IMR-90 (cell line): ENCODE results near the gene SELP. TPM values are rescaled to one million over a fixed set of nuclear protein-coding genes. Genes with fewer than 3 reads are reported as not detected.

Source experiments
- ATAC-seq: fragments of 200-7000 bp; cut with Tn5 transposase; 2 replicates; pipeline ENCODE4 v1.9.1; 2020; ENCODE audit warnings: low read depth, mild to moderate bottlenecking, moderate library complexity
- BruUV-seq: library from RNA; stranded (reverse); fragments of 400-500 nt; replicated peaks from 2 replicates; lab custom pipeline; 2021; lab: Mats Ljungman, UMichigan
- CTCF ChIA-PET: fragments of 300-600 bp; formaldehyde crosslinking; extraction: SDS; loops from one replicate; lab custom pipeline; 2021; ENCODE audit warnings: antibody characterized with exemption; lab: Yijun Ruan, JAX
- POLR2A ChIA-PET: fragments of 300-600 bp; sonication (Branson Sonifier 250); formaldehyde crosslinking; loops from one replicate; lab custom pipeline; 2022; ENCODE audit warnings: antibody characterized with exemption; ENCODE audit not compliant: unreplicated experiment; lab: Charles Lee
- DNase-seq: peaks from one replicate; pipeline ENCODE4 v3.0.0; 2013
- H2AFZ ChIP-seq: replicated peaks from 2 replicates; pipeline ENCODE3; 2013; ENCODE audit warnings: low read length, mild to moderate bottlenecking; ENCODE audit not compliant: poor library complexity
- H2AK5ac ChIP-seq: 2 replicates; pipeline ENCODE4 v1.6.1; 2013; ENCODE audit warnings: low read depth, low read length, inconsistent platforms
- H2AK9ac ChIP-seq: replicated peaks from 2 replicates; pipeline ENCODE3; 2013; ENCODE audit warnings: mild to moderate bottlenecking, low read depth, low read length, moderate library complexity; ENCODE audit not compliant: poor library complexity
- H2BK120ac ChIP-seq: 2 replicates; pipeline ENCODE4 v1.6.1; 2013; ENCODE audit warnings: low read depth, low read length, inconsistent platforms
- H2BK15ac ChIP-seq: 3 replicates; pipeline ENCODE4 v1.6.1; 2013; ENCODE audit warnings: low read depth, low read length, inconsistent platforms
- H2BK20ac ChIP-seq: 2 replicates; pipeline ENCODE4 v1.6.1; 2013; ENCODE audit warnings: low read depth, mild to moderate bottlenecking, inconsistent platforms, low read length, moderate library complexity
- H2BK5ac ChIP-seq: 2 replicates; pipeline ENCODE4 v1.6.1; 2013; ENCODE audit warnings: mild to moderate bottlenecking, low read depth, low read length, inconsistent platforms; ENCODE audit not compliant: poor library complexity, severe bottlenecking
- H3K14ac ChIP-seq: replicated peaks from 2 replicates; pipeline ENCODE4 v1.6.1; 2013; ENCODE audit warnings: low read depth, low read length, inconsistent platforms
- H3K18ac ChIP-seq: 2 replicates; pipeline ENCODE4 v1.6.1; 2013; ENCODE audit warnings: low read depth, low read length, control low read depth
- H3K23ac ChIP-seq: 2 replicates; pipeline ENCODE4 v1.6.1; 2013; ENCODE audit warnings: low read depth, low read length, inconsistent platforms
- H3K27ac ChIP-seq: 2 replicates; pipeline ENCODE4 v1.5.1; 2013; ENCODE audit warnings: mild to moderate bottlenecking, control low read depth, low read length; ENCODE audit not compliant: insufficient read depth
- H3K27me3 ChIP-seq: 2 replicates; pipeline ENCODE4 v1.6.1; 2013; ENCODE audit warnings: low read length; ENCODE audit not compliant: control insufficient read depth, insufficient read depth
- H3K36me3 ChIP-seq: 2 replicates; pipeline ENCODE4 v1.6.1; 2013; ENCODE audit warnings: low read length, mixed read lengths; ENCODE audit not compliant: control insufficient read depth, insufficient read depth
- H3K4ac ChIP-seq: 2 replicates; pipeline ENCODE4 v1.6.1; 2013; ENCODE audit warnings: low read depth, low read length, inconsistent platforms
- H3K4me1 ChIP-seq: 2 replicates; pipeline ENCODE4 v1.6.1; 2013; ENCODE audit warnings: low read length, mixed read lengths; ENCODE audit not compliant: control insufficient read depth, insufficient read depth
- H3K4me2 ChIP-seq: 2 replicates; pipeline ENCODE4 v1.6.1; 2013; ENCODE audit warnings: low read depth, mild to moderate bottlenecking, control low read depth, low read length, moderate library complexity
- H3K4me3 ChIP-seq: 2 replicates; pipeline ENCODE4 v1.5.1; 2013; ENCODE audit warnings: low read depth, mild to moderate bottlenecking, control low read depth, low read length, moderate library complexity; ENCODE audit not compliant: insufficient read depth
- H3K56ac ChIP-seq: 2 replicates; pipeline ENCODE4 v1.6.1; 2013; ENCODE audit warnings: low read length, inconsistent platforms; ENCODE audit not compliant: insufficient read depth; ENCODE audit errors: extremely low read depth
- H3K79me1 ChIP-seq, 2 experiments: 2 replicates each; pipeline ENCODE4 v1.6.1; 2013; ENCODE audit warnings: low read length in 2 of 2, inconsistent platforms in 1 of 2, low read depth in 1 of 2
- H3K9ac ChIP-seq: 2 replicates; pipeline ENCODE4 v1.6.1; 2013; ENCODE audit warnings: low read depth, low read length, control low read depth
- H3K9me1 ChIP-seq: 2 replicates; pipeline ENCODE4 v1.6.1; 2013; ENCODE audit warnings: low read length, inconsistent platforms; ENCODE audit not compliant: insufficient read depth
- H3K9me3 ChIP-seq: 2 replicates; pipeline ENCODE4 v1.6.1; 2013; ENCODE audit warnings: low read length; ENCODE audit not compliant: control insufficient read depth, insufficient read depth
- H4K20me1 ChIP-seq: 2 replicates; pipeline ENCODE4 v1.6.1; 2013; ENCODE audit warnings: low read length, inconsistent platforms; ENCODE audit not compliant: insufficient read depth
- H4K5ac ChIP-seq: 2 replicates; pipeline ENCODE4 v1.6.1; 2013; ENCODE audit warnings: mild to moderate bottlenecking, low read depth, low read length, control low read depth
- H4K8ac ChIP-seq, 2 experiments: 2 replicates each; pipeline ENCODE4 v1.6.1; 2013; ENCODE audit warnings: low read depth in 2 of 2, low read length in 2 of 2, control low read depth in 1 of 2, inconsistent platforms in 1 of 2
- H4K91ac ChIP-seq: 2 replicates; pipeline ENCODE4 v1.6.1; 2013; ENCODE audit warnings: low read depth, low read length, inconsistent platforms; ENCODE audit not compliant: insufficient read depth
- BHLHE40 ChIP-seq: fragments of 150-350 bp; IDR thresholded peaks from 2 replicates; pipeline ENCODE4 v1.6.1; 2016; ENCODE audit warnings: mild to moderate bottlenecking, low read depth, low read length
- CEBPB ChIP-seq: IDR thresholded peaks from 2 replicates; pipeline ENCODE4 v1.6.1; 2012; ENCODE audit warnings: low read depth, low read length, improper control_type of control experiment
- CHD1 ChIP-seq: IDR thresholded peaks from 2 replicates; pipeline ENCODE4 v1.6.1; 2012; ENCODE audit warnings: low read depth, low read length, improper control_type of control experiment
- MAFK ChIP-seq: IDR thresholded peaks from 2 replicates; pipeline ENCODE4 v1.6.1; 2012; ENCODE audit warnings: low read depth, low read length, improper control_type of control experiment
- MAZ ChIP-seq: IDR thresholded peaks from 2 replicates; pipeline ENCODE4 v1.6.1; 2012; ENCODE audit warnings: low read depth, mild to moderate bottlenecking, low read length, improper control_type of control experiment, moderate library complexity, borderline replicate concordance
- MXI1 ChIP-seq: IDR thresholded peaks from 2 replicates; pipeline ENCODE4 v1.6.1; 2012; ENCODE audit warnings: low read depth, mild to moderate bottlenecking, low read length, moderate library complexity, borderline replicate concordance
- NFE2L2 ChIP-seq: fragments of 150-350 bp; IDR thresholded peaks from 2 replicates; pipeline ENCODE4 v1.6.1; 2016; ENCODE audit warnings: low read depth, mild to moderate bottlenecking, low read length
- POLR2A ChIP-seq: IDR thresholded peaks from 2 replicates; pipeline ENCODE4 v1.6.1; 2012; ENCODE audit warnings: mild to moderate bottlenecking, low read depth, low read length
- RAD21 ChIP-seq: IDR thresholded peaks from 2 replicates; pipeline ENCODE4 v1.6.1; 2012; ENCODE audit warnings: low read length, improper control_type of control experiment
- RCOR1 ChIP-seq: IDR thresholded peaks from 2 replicates; pipeline ENCODE4 v1.6.1; 2012; ENCODE audit warnings: mild to moderate bottlenecking, low read length, improper control_type of control experiment; ENCODE audit not compliant: insufficient replicate concordance
- RFX5 ChIP-seq: IDR thresholded peaks from 2 replicates; pipeline ENCODE4 v1.8.0; 2012; ENCODE audit warnings: low read depth, mild to moderate bottlenecking, low read length, moderate library complexity
- SMC3 ChIP-seq: fragments of 150-350 bp; IDR thresholded peaks from 2 replicates; pipeline ENCODE4 v1.6.1; 2016; ENCODE audit warnings: low read depth, mild to moderate bottlenecking, antibody characterized with exemption, low read length, moderate library complexity
- WGBS, 2 experiments: methylation state at CpG; one replicate each; pipeline versions ENCODE4 v1.1.5 to v1.1.7; 2013; ENCODE audit warnings: missing lambda C conversion rate in 2 of 2; ENCODE audit not compliant: insufficient read length in 1 of 2; ENCODE audit errors: extremely low coverage in 2 of 2; 5-methylcytosine and 5-hydroxymethylcytosine counted together
- dilution Hi-C: fragments of 300-500 bp; cut with HindIII; formaldehyde crosslinking; loops from one replicate; pipeline ENCODE4 v1.14.3; 2018; ENCODE audit warnings: low sequenced_read_pairs; ENCODE audit not compliant: unreplicated experiment
- in situ Hi-C: fragments of 300-500 bp; cut with MboI; formaldehyde crosslinking; loops from 3 replicates; pipeline ENCODE4 v1.14.3; 2019; ENCODE audit warnings: low sequenced_read_pairs, inconsistent platforms, mixed read lengths
- intact Hi-C: fragments of 100-400 bp; cut with micrococcal nuclease; formaldehyde crosslinking; loops from 2 replicates; pipeline ENCODE4 v1.10.0; 2022
- polyA plus RNA-seq, 3 experiments: library from polyadenylated mRNA; depleted of rRNA; stranded (reverse); fragments of >200 nt; gene quantifications; 2 replicates each; pipeline ENCODE4 v1.2.3, GENCODE V29; 2012; ENCODE audit warnings: low replicate concordance in 1 of 3
- total RNA-seq: library from RNA; depleted of rRNA; stranded (reverse); fragments of >200 nt; gene quantifications from 2 replicates; pipeline ENCODE4 v1.2.3, GENCODE V29; 2012
- TF ChIP-seq, protein P1 (sequence below): fragments of 150-350 bp; IDR thresholded peaks from 2 replicates; pipeline ENCODE4 v1.6.1; 2017; ENCODE audit warnings: mild to moderate bottlenecking, antibody characterized with exemption, low read length, low read depth
- TF ChIP-seq, protein P2 (sequence below): fragments of 150-350 bp; IDR thresholded peaks from 2 replicates; pipeline ENCODE4 v1.6.1; 2016; ENCODE audit warnings: low read depth, mild to moderate bottlenecking, low read length, moderate library complexity, borderline replicate concordance
- TF ChIP-seq, protein P3 (sequence below): conservative IDR thresholded peaks from 2 replicates; pipeline ENCODE4 v1.5.1; 2012; ENCODE audit warnings: mild to moderate bottlenecking, low read depth, low read length, improper control_type of control experiment

Gene SELP
- total and polyA plus RNA-seq, 2 of the 4 experiments (the other 2 are of a cell fraction): not detected

DNA sequence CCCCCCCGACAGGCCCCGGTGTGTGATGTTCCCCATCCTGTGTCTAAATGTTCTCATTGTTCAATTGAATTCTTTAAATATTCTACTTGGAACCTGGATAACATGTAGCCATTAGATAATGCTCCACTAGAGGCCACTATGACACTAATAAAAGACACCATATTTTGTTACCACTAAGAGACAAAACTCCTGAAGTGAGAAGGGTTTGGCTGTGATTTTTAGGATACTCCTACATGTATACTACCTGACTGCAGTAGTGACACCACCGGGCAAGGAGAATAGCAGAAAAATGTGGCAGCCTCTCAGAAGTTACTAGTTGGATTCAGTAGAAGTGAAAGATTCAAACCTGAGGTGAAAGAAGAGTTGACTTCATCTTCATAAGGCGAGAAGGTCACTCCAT, 79.6 kb downstream of the SELP start:
- no peaks in the 10 kb centered on the region for H3K9me3 ChIP-seq
- in situ Hi-C loops (no loop called here), intact Hi-C loops (loop anchor here (1.0 kb wide), 2 partner anchors 162 to 259 kb away; no protein-coding TSS in a partner anchor), dilution Hi-C loops (no loop called here)
- CTCF ChIA-PET: no interaction called here
- no peak overlapping the region for H3K4me2 ChIP-seq
- H4K91ac ChIP-seq: no peak overlapping the region
- no peak overlapping the region for H4K8ac ChIP-seq
- no peak overlapping the region for H3K23ac ChIP-seq
- peak; percentile 38 for DNase-seq
- no peaks in the 10 kb centered on the region for H3K27me3 ChIP-seq
- H2BK20ac ChIP-seq: no peak overlapping the region
- no peak overlapping the region for H3K4ac ChIP-seq
- no peak overlapping the region for H3K9ac ChIP-seq
- H2AK5ac ChIP-seq: no peak overlapping the region
- H4K5ac ChIP-seq: no peak overlapping the region
- no peak overlapping the region for H2BK5ac ChIP-seq
- no TSS peak for BruUV-seq
- H2AK9ac ChIP-seq: no peak overlapping the region
- no peaks in the 10 kb centered on the region for H4K20me1 ChIP-seq
- H3K36me3 ChIP-seq: no peaks in the 10 kb centered on the region
- no peak overlapping the region for H3K18ac ChIP-seq
- H3K27ac ChIP-seq: no peak overlapping the region
- H2BK120ac ChIP-seq: no peak overlapping the region
- POLR2A ChIA-PET: no interaction called here
- H2AFZ ChIP-seq: no peak overlapping the region
- peak; percentile 72 for ATAC-seq
- no peak overlapping the region for H3K14ac ChIP-seq
- H2BK15ac ChIP-seq: no peak overlapping the region
- no CpG with 5 or more reads among the region's 4 CpGs for WGBS, 2 experiments
- H3K56ac ChIP-seq: no peak overlapping the region
- no peak overlapping the region for H3K4me3 ChIP-seq
- no peaks in the 10 kb centered on the region for H3K4me1 ChIP-seq
- no peaks in the 10 kb centered on the region for H3K9me1 ChIP-seq
- TF ChIP-seq MAFK (no peak), MXI1 (no peak), RAD21 (peak; percentile 51), CEBPB (no peak), RFX5 (no peak), BHLHE40 (no peak), RCOR1 (no peak), MAZ (no peak), SMC3 (peak; percentile 30; the same call in 1 of the 2 replicates), NFE2L2 (no peak), CHD1 (no peak), POLR2A (no peak)
- TF ChIP-seq, protein P1, sequence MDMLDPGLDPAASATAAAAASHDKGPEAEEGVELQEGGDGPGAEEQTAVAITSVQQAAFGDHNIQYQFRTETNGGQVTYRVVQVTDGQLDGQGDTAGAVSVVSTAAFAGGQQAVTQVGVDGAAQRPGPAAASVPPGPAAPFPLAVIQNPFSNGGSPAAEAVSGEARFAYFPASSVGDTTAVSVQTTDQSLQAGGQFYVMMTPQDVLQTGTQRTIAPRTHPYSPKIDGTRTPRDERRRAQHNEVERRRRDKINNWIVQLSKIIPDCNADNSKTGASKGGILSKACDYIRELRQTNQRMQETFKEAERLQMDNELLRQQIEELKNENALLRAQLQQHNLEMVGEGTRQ: no peak
- TF ChIP-seq, protein P2, sequence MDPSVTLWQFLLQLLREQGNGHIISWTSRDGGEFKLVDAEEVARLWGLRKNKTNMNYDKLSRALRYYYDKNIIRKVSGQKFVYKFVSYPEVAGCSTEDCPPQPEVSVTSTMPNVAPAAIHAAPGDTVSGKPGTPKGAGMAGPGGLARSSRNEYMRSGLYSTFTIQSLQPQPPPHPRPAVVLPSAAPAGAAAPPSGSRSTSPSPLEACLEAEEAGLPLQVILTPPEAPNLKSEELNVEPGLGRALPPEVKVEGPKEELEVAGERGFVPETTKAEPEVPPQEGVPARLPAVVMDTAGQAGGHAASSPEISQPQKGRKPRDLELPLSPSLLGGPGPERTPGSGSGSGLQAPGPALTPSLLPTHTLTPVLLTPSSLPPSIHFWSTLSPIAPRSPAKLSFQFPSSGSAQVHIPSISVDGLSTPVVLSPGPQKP: no peak
- TF ChIP-seq, protein P3, sequence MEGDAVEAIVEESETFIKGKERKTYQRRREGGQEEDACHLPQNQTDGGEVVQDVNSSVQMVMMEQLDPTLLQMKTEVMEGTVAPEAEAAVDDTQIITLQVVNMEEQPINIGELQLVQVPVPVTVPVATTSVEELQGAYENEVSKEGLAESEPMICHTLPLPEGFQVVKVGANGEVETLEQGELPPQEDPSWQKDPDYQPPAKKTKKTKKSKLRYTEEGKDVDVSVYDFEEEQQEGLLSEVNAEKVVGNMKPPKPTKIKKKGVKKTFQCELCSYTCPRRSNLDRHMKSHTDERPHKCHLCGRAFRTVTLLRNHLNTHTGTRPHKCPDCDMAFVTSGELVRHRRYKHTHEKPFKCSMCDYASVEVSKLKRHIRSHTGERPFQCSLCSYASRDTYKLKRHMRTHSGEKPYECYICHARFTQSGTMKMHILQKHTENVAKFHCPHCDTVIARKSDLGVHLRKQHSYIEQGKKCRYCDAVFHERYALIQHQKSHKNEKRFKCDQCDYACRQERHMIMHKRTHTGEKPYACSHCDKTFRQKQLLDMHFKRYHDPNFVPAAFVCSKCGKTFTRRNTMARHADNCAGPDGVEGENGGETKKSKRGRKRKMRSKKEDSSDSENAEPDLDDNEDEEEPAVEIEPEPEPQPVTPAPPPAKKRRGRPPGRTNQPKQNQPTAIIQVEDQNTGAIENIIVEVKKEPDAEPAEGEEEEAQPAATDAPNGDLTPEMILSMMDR: peak; percentile 52
- H3K79me1 ChIP-seq: no peaks in the 10 kb centered on the region
